HL-60 (cell line): Measurements from ENCODE around the gene HSD3B2.

ENCODE experiments used
- POLR2AphosphoS5 ChIP-seq: IDR thresholded peaks from 2 replicates; pipeline ENCODE4 v1.6.1; 2012; ENCODE audit warnings: low read depth
- SPI1 ChIP-seq: IDR thresholded peaks from 2 replicates; pipeline ENCODE4 v1.6.1; 2012; ENCODE audit warnings: low read depth, mild to moderate bottlenecking, borderline replicate concordance
- TF ChIP-seq, protein P1 (sequence below): IDR thresholded peaks from one replicate; pipeline ENCODE4 v1.5.1; 2011; ENCODE audit warnings: low read length, control low read depth, inconsistent platforms; ENCODE audit not compliant: insufficient read depth
- TF ChIP-seq, protein P2 (sequence below): IDR thresholded peaks from 2 replicates; pipeline ENCODE4 v1.6.1; 2012; ENCODE audit warnings: low read depth; ENCODE audit not compliant: insufficient replicate concordance

DNA sequence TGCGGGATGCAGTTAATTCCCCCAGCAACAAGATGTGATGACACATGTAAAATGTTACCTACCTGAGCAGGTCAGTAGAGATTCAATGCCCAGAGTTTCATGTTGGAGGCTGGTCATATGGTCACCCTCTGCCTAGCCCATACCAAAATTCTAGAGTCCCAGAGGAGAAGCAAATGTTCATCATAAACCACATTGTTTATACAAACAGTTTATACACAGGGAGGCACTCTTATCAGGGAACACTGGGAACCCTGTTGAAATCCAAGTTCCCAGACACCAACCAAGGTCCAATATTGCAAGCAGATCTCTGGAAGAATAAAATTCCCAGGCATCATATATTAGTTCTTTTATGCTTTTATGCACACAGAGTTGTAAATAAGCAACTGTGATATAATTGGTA, 35.8 kb upstream of the HSD3B2 start:
- TF ChIP-seq, protein P1, sequence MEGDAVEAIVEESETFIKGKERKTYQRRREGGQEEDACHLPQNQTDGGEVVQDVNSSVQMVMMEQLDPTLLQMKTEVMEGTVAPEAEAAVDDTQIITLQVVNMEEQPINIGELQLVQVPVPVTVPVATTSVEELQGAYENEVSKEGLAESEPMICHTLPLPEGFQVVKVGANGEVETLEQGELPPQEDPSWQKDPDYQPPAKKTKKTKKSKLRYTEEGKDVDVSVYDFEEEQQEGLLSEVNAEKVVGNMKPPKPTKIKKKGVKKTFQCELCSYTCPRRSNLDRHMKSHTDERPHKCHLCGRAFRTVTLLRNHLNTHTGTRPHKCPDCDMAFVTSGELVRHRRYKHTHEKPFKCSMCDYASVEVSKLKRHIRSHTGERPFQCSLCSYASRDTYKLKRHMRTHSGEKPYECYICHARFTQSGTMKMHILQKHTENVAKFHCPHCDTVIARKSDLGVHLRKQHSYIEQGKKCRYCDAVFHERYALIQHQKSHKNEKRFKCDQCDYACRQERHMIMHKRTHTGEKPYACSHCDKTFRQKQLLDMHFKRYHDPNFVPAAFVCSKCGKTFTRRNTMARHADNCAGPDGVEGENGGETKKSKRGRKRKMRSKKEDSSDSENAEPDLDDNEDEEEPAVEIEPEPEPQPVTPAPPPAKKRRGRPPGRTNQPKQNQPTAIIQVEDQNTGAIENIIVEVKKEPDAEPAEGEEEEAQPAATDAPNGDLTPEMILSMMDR = no peak
- TF ChIP-seq, protein P2, sequence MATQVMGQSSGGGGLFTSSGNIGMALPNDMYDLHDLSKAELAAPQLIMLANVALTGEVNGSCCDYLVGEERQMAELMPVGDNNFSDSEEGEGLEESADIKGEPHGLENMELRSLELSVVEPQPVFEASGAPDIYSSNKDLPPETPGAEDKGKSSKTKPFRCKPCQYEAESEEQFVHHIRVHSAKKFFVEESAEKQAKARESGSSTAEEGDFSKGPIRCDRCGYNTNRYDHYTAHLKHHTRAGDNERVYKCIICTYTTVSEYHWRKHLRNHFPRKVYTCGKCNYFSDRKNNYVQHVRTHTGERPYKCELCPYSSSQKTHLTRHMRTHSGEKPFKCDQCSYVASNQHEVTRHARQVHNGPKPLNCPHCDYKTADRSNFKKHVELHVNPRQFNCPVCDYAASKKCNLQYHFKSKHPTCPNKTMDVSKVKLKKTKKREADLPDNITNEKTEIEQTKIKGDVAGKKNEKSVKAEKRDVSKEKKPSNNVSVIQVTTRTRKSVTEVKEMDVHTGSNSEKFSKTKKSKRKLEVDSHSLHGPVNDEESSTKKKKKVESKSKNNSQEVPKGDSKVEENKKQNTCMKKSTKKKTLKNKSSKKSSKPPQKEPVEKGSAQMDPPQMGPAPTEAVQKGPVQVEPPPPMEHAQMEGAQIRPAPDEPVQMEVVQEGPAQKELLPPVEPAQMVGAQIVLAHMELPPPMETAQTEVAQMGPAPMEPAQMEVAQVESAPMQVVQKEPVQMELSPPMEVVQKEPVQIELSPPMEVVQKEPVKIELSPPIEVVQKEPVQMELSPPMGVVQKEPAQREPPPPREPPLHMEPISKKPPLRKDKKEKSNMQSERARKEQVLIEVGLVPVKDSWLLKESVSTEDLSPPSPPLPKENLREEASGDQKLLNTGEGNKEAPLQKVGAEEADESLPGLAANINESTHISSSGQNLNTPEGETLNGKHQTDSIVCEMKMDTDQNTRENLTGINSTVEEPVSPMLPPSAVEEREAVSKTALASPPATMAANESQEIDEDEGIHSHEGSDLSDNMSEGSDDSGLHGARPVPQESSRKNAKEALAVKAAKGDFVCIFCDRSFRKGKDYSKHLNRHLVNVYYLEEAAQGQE = no peak
- TF ChIP-seq POLR2AphosphoS5 = no peak
- TF ChIP-seq SPI1 = no peak
